Natural killer cell (primary cell): ENCODE data around the gene BLOC1S6. TPM values are rescaled to one million over a fixed set of nuclear protein-coding genes. Genes with fewer than 3 reads are reported as not detected.

Experiments
- ATAC-seq, 3 donors: fragments of 150-1000 bp in 2 of 3; fragments of 200-7000 bp in 1 of 3; cut with Tn5 transposase; 1 replicate in 1 of 3; 2 replicates in 2 of 3; pipeline ENCODE4 v1.10.0; 2021; ENCODE audit warnings: mild to moderate bottlenecking in 2 of 3, moderate library complexity in 2 of 3
- DNase-seq, 2 donors: peaks; one replicate each; pipeline versions ENCODE4 v3.0.0 to v3.0.0-alpha.2; 2013 to 2021; ENCODE audit warnings: mixed read lengths in 1 of 2
- H3K27ac ChIP-seq: one replicate; pipeline ENCODE4 v1.5.1; 2013; ENCODE audit warnings: mild to moderate bottlenecking, low read length
- H3K27me3 ChIP-seq: one replicate; pipeline ENCODE4 v1.6.1; 2013; ENCODE audit warnings: low read length; ENCODE audit not compliant: control insufficient read depth, insufficient read depth
- H3K36me3 ChIP-seq: one replicate; pipeline ENCODE4 v1.6.1; 2013; ENCODE audit warnings: low read length; ENCODE audit not compliant: control insufficient read depth, insufficient read depth
- H3K4me1 ChIP-seq: one replicate; pipeline ENCODE4 v1.6.1; 2013; ENCODE audit warnings: low read length; ENCODE audit not compliant: control insufficient read depth, insufficient read depth
- H3K4me3 ChIP-seq: one replicate; pipeline ENCODE4 v1.5.1; 2013; ENCODE audit warnings: low read length
- H3K9me3 ChIP-seq: one replicate; pipeline ENCODE4 v1.6.1; 2013; ENCODE audit warnings: low read length; ENCODE audit not compliant: control insufficient read depth, insufficient read depth
- H3K27ac Mint-ChIP-seq, 2 donors: one replicate each; pipeline ENCODE4 v1.8.0; 2022; ENCODE audit warnings: mild to moderate bottlenecking in 2 of 2, mixed read lengths in 2 of 2, moderate library complexity in 1 of 2
- H3K27me3 Mint-ChIP-seq, 2 donors: one replicate each; pipeline ENCODE4 v1.8.0; 2022; ENCODE audit warnings: low read depth in 2 of 2, mixed read lengths in 2 of 2
- H3K36me3 Mint-ChIP-seq: one replicate; pipeline ENCODE4 v1.8.0; 2022; ENCODE audit warnings: mixed read lengths
- H3K4me1 Mint-ChIP-seq, 2 donors: one replicate each; pipeline ENCODE4 v1.8.0; 2022; ENCODE audit warnings: mixed read lengths in 2 of 2
- H3K4me3 Mint-ChIP-seq: one replicate; pipeline ENCODE4 v1.8.0; 2022; ENCODE audit warnings: mild to moderate bottlenecking, moderate library complexity, mixed read lengths
- H3K9me3 Mint-ChIP-seq, 2 donors: one replicate each; pipeline ENCODE4 v1.8.0; 2022; ENCODE audit warnings: mixed read lengths in 2 of 2
- CTCF ChIP-seq: fragments of 200-600 bp; IDR thresholded peaks from one replicate; pipeline ENCODE4 v1.8.0; 2022; ENCODE audit warnings: antibody characterized with exemption
- WGBS: methylation state at CpG from one replicate; pipeline ENCODE4 v1.1.7; 2013; ENCODE audit warnings: missing lambda C conversion rate; ENCODE audit not compliant: insufficient coverage; 5-methylcytosine and 5-hydroxymethylcytosine counted together
- intact Hi-C: fragments of 100-400 bp; cut with micrococcal nuclease; formaldehyde crosslinking; loops from one replicate; pipeline ENCODE4 v1.14.2; 2022
- total RNA-seq, 4 donors: library from RNA; stranded (reverse); fragments of 120-200 nt in 1 of 4; gene quantifications; one replicate each; pipeline versions ENCODE4 v1.2.3 to v1.2.4, GENCODE V29; 2013 to 2022

The BLOC1S6 gene
- total RNA-seq, 3 donors from 2014 or later (not counting 1 experiment from before 2014, with no cell fraction given) = 63.4 to 81.3 (median 65.6) TPM

- peak in 1 of 3 donors; percentile 69 for ATAC-seq
- H3K36me3 ChIP-seq = no peaks in the 10 kb centered on the region
These were observed 13.1 kb upstream of the BLOC1S6 start for GRCh38 chr15:45573961-45574629.

GRCh38 chr15:45581919-45582318 lies 5.3 kb upstream of the BLOC1S6 start:
- H3K9me3 Mint-ChIP-seq = no peaks in the 10 kb centered on the region
- H3K4me1 Mint-ChIP-seq = peaks cover 12 to 13% of the 10 kb centered on the region in 2 donors
- H3K27me3 ChIP-seq = no peaks in the 10 kb centered on the region
- H3K27ac Mint-ChIP-seq = no peak overlapping the region
- H3K4me3 ChIP-seq = no peak overlapping the region
- DNase-seq (no peak), ATAC-seq (no peak)
- no peak overlapping the region for H3K27ac ChIP-seq
- H3K36me3 ChIP-seq = no peaks in the 10 kb centered on the region
- intact Hi-C loops = loop anchor here (10.0 kb wide), 2 partner anchors 377 to 867 kb away; partner anchors contain the start of genes B2M and PATL2
- no peaks in the 10 kb centered on the region for H3K9me3 ChIP-seq
- 94% methylated on average over 2 of the region's 2 CpGs for WGBS
- no peaks in the 10 kb centered on the region for H3K36me3 Mint-ChIP-seq
- peaks cover 9% of the 10 kb centered on the region for H3K4me1 ChIP-seq
- no peak for TF ChIP-seq CTCF
- peaks cover 7 to 11% of the 10 kb centered on the region in 2 donors for H3K27me3 Mint-ChIP-seq
- H3K4me3 Mint-ChIP-seq = no peak overlapping the region

More at GRCh38 chr15:45573961-45574629, 13.1 kb upstream of the BLOC1S6 start:
- Histone ChIP-seq H3K27me3 (no peaks in the 10 kb centered on the region), H3K27ac (no peak overlapping the region), H3K4me1 (no peaks in the 10 kb centered on the region), H3K4me3 (no peak overlapping the region), H3K9me3 (no peaks in the 10 kb centered on the region)
- H3K27ac Mint-ChIP-seq = no peak overlapping the region
- H3K4me1 Mint-ChIP-seq = no peaks in the 10 kb centered on the region
- H3K4me3 Mint-ChIP-seq = no peak overlapping the region
- H3K27me3 Mint-ChIP-seq = peaks cover 27 to 40% of the 10 kb centered on the region in 2 donors
- 82% methylated on average over 7 of the region's 7 CpGs for WGBS
- H3K36me3 Mint-ChIP-seq = no peaks in the 10 kb centered on the region
- intact Hi-C loops = no loop called here
- H3K9me3 Mint-ChIP-seq = no peaks in the 10 kb centered on the region
- TF ChIP-seq CTCF = no peak
- DNase-seq = peak in 1 of 2 donors; percentile 33

- no peak for ATAC-seq
- no peak overlapping the region for H3K4me3 Mint-ChIP-seq
- Histone ChIP-seq H3K9me3 (no peaks in the 10 kb centered on the region), H3K4me1 (peaks cover 15% of the 10 kb centered on the region), H3K27me3 (no peaks in the 10 kb centered on the region), H3K4me3 (no peak overlapping the region), H3K27ac (no peak overlapping the region), H3K36me3 (no peaks in the 10 kb centered on the region)
- no peaks in the 10 kb centered on the region for H3K9me3 Mint-ChIP-seq
- intact Hi-C loops = loop anchor here (10.0 kb wide), 2 partner anchors 379 to 869 kb away; partner anchors contain the start of genes B2M and PATL2
- H3K4me1 Mint-ChIP-seq = peaks cover 32% of the 10 kb centered on the region in 2 donors
- H3K36me3 Mint-ChIP-seq = no peaks in the 10 kb centered on the region
- peaks cover 7 to 11% of the 10 kb centered on the region in 2 donors for H3K27me3 Mint-ChIP-seq
- no peak for TF ChIP-seq CTCF
- no peak for DNase-seq
- no peak overlapping the region for H3K27ac Mint-ChIP-seq
- 91% methylated on average over 10 of the region's 11 CpGs for WGBS
These were observed 3.2 kb upstream of the BLOC1S6 start for GRCh38 chr15:45583731-45584639.
